Bronchial epithelial cell (primary cell): ENCODE measurements around the gene TFAP2D. TPM values are rescaled to one million over a fixed set of nuclear protein-coding genes. Genes with fewer than 3 reads are reported as not detected.
A peak's percentile ranks its signal among the peaks of the same experiment; 100 is the strongest.

ENCODE experiments used
- DNase-seq: peaks from one replicate; pipeline ENCODE4 v3.0.0-alpha.2; 2010; ENCODE audit warnings: low read depth
- FAIRE-seq: peaks from 2 replicates; lab custom pipeline; 2011; peaks lifted over from hg19 to GRCh38; lab: Jason Lieb, UNC
- H3K27me3 ChIP-seq: 2 replicates; pipeline ENCODE4 v1.5.1; 2011; ENCODE audit warnings: low read length; ENCODE audit not compliant: control insufficient read depth, insufficient read depth
- H3K36me3 ChIP-seq: 2 replicates; pipeline ENCODE4 v1.5.1; 2011; ENCODE audit warnings: low read length; ENCODE audit not compliant: control insufficient read depth, insufficient read depth
- H3K4me3 ChIP-seq: 2 replicates; pipeline ENCODE4 v1.5.1; 2011; ENCODE audit warnings: mild to moderate bottlenecking, low read depth, low read length, control low read depth
- total RNA-seq: library from RNA; depleted of rRNA; stranded (reverse); fragments of >200 nt; gene quantifications from 2 replicates; pipeline ENCODE4 v1.2.1, GENCODE V29; 2014
- TF ChIP-seq, protein P1 (sequence below): IDR thresholded peaks from 2 replicates; pipeline ENCODE4 v1.5.1; 2011; ENCODE audit warnings: mild to moderate bottlenecking, moderate library complexity, low read length, control low read depth, inconsistent platforms; ENCODE audit not compliant: insufficient read depth, severe bottlenecking

TFAP2D gene
- total RNA-seq, 1 donor from 2014 or later, result not detected

DNA sequence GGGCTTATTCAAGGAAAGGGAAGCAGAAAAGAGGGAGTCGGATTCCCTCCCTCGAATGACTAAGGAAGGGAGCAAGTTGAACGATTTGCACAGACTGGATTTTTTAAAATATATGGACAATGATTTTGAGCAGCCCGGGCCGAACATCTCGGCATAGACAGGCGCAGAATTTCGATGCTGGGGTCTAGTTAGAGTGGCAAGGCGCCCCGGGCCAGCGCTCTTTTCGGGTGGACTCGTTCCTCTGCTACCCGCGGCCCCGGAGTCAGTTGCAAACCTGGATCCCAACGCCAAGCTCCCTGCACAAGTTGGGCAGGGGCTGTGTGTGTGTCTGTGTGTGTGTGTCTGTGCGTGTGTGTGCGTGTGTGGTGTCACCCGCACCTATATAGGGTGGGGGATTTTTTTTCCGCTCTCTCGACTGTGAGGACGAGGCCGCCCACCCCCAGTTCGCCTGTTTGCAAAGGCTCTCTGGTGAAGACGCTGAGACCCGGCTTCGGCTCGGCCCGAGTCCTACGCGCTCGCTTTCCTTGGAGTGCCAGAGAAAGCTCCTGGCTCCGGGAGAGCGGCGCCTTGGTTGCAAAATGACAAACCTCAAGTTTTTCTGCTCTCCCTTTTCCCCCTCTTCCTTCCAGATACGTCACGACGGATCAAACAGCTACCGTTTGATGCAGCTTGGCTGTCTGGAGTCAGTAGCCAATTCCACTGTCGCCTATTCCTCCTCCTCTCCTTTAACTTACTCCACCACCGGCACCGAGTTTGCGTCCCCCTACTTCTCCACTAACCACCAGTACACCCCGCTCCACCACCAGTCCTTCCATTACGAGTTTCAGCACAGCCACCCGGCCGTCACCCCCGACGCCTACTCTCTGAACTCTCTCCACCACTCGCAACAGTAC is 1.4 kb downstream of the TFAP2D start:
- H3K27me3 ChIP-seq, result peaks cover 45% of the 10 kb centered on the region
- DNase-seq, result no peak
- TF ChIP-seq, protein P1, sequence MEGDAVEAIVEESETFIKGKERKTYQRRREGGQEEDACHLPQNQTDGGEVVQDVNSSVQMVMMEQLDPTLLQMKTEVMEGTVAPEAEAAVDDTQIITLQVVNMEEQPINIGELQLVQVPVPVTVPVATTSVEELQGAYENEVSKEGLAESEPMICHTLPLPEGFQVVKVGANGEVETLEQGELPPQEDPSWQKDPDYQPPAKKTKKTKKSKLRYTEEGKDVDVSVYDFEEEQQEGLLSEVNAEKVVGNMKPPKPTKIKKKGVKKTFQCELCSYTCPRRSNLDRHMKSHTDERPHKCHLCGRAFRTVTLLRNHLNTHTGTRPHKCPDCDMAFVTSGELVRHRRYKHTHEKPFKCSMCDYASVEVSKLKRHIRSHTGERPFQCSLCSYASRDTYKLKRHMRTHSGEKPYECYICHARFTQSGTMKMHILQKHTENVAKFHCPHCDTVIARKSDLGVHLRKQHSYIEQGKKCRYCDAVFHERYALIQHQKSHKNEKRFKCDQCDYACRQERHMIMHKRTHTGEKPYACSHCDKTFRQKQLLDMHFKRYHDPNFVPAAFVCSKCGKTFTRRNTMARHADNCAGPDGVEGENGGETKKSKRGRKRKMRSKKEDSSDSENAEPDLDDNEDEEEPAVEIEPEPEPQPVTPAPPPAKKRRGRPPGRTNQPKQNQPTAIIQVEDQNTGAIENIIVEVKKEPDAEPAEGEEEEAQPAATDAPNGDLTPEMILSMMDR, result no peak
- FAIRE-seq, result no peak
- no peak overlapping the region for H3K4me3 ChIP-seq
- H3K36me3 ChIP-seq, result no peaks in the 10 kb centered on the region

DNA sequence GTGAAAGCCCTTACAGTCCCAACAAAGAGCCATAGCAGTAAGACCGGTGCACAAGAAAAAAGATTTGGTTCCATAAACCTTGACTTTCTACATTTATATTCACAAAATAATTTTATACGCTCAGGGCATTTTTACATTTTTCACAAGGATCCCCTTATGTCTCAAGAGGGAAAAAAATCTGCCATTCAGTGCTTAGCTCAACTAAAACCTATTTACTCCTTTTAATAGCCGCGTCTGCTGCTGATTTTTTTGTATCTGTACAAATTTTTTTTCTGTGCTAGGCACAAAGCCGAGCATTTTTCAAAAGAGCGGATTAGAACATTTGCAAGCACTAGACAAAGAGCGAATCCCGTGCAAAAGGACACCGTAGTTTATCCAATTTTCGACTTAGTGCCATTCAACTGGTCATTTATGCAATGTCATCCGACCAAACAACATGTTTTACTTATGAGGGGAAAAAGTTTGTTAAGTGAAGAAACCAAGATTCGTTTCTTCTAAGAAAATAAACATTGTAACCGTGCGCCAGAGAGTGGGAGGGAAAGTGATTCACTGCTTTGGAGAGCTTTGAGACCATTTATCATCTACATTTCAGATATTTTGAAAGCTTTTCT is 3.7 kb downstream of the TFAP2D start:
- TF ChIP-seq, protein P1, result no peak
- peaks cover 38% of the 10 kb centered on the region for H3K27me3 ChIP-seq
- DNase-seq (no peak), FAIRE-seq (no peak)
- H3K4me3 ChIP-seq, result no peak overlapping the region
- H3K36me3 ChIP-seq, result no peaks in the 10 kb centered on the region

DNA sequence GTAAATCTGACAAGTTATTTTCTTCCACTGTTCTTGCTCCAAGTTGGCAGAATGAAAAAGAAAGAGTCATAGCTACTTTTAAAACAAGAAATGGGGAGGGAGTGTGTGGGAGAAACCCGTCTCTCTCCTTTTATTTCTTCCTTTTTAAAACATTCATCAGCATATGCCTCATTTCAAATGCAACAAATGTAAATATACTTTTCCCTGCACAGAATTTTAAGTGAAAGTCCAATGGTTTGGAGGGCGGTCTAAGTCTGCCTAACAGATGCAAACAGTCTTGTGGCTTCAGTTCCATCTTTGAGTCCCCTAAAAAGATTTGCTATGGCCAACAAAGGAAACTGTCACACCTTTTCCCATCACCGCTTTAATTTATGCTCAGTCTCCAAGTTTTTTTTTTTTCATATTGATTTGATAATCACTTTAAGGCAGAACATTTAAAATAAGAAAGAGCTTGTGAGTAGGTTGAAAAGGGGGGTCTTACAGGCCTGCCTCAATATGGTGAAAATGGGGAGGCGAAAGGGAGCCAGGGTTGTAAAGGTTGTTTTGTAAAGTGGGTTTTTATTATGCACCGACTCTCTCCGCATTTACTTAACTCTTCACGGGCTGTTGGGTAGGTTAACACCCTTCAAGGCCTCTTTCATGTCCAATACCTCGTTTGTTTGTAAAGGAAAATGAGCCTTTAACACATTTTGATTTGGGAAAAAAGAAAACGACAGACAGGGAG is 4.6 kb downstream of the TFAP2D start:
- H3K4me3 ChIP-seq, result no peak overlapping the region
- H3K36me3 ChIP-seq, result no peaks in the 10 kb centered on the region
- peaks cover 39% of the 10 kb centered on the region for H3K27me3 ChIP-seq
- TF ChIP-seq, protein P1, result no peak
- FAIRE-seq (no peak), DNase-seq (no peak)

DNA sequence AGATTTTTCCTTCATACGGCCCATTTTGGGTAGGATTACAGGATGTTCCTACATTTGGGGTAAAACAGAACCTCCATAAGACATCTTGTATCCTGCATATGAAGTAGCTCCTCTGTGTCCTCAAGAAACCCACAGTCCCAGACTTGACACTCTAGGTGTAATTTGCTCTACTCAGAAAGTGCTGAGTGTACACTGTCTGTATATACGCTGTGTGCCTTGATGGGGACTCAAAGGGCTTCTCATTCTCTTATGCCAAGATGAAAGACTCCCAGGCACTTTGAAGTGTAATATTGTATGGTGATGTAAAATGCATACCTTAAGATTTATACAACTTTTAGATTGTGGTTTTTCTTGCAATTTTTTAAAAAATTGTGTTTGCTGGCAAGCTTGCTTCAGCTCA is 5.2 kb downstream of the TFAP2D start:
- TF ChIP-seq, protein P1, result no peak
- Histone ChIP-seq H3K27me3 (peaks cover 44% of the 10 kb centered on the region), H3K4me3 (no peak overlapping the region), H3K36me3 (no peaks in the 10 kb centered on the region)
- DNase-seq (no peak), FAIRE-seq (no peak)

DNA sequence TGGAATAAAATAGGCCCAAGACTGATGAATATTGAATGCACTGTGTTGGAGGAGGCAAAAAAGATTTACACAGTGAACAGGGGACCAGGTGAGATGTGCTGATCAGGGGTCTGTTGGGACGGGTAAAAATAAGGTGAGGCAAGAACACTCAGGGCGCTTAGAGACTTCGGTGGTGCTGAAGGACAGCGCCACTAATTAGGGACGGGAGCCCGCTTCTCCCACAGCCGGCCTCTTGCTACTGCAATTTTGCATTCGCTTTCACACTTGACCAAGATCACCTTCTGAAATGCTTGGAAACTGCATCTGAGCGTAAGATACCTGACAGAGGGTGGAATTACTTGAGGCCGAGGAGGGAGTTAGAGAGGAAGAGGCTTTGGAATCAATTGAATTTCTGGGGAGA is 7.3 kb downstream of the TFAP2D start:
- Histone ChIP-seq H3K36me3 (no peaks in the 10 kb centered on the region), H3K4me3 (no peak overlapping the region), H3K27me3 (peaks cover 35% of the 10 kb centered on the region)
- peak; percentile 23 for DNase-seq
- TF ChIP-seq, protein P1, result no peak
- no peak for FAIRE-seq
